Right atrium auricular region (tissue), 2 donors: ENCODE data around the gene CC2D2A. TPM values are rescaled to one million over a fixed set of nuclear protein-coding genes. Genes with fewer than 3 reads are reported as not detected.

Source experiments
- DNase-seq: peaks from one replicate; pipeline ENCODE4 v3.0.0-alpha.2; 2019; ENCODE audit warnings: low spot score
- H3K27ac ChIP-seq, 2 donors: fragments of 200-600 bp; sonication (generic); 1 replicate in 1 of 2; 2 replicates in 1 of 2; pipeline ENCODE4 v1.5.1; 2016 to 2019
- H3K27me3 ChIP-seq, 2 donors: fragments of 200-600 bp; sonication (generic); one replicate each; pipeline versions ENCODE4 v1.5.1 to v1.6.0; 2017 to 2019
- H3K36me3 ChIP-seq: fragments of 200-600 bp; sonication (generic); one replicate; pipeline ENCODE4 v1.5.1; 2016
- H3K4me1 ChIP-seq, 2 donors: fragments of 200-600 bp; sonication (generic); one replicate each; pipeline versions ENCODE4 v1.5.1 to v1.6.0; 2017 to 2019
- H3K4me3 ChIP-seq, 2 donors: fragments of 200-600 bp; sonication (generic); 1 replicate in 1 of 2; 2 replicates in 1 of 2; pipeline ENCODE4 v1.5.1; 2017 to 2019; ENCODE audit warnings: mild to moderate bottlenecking in 1 of 2, moderate library complexity in 1 of 2
- H3K9me3 ChIP-seq, 2 donors: fragments of 200-600 bp; sonication (generic); one replicate each; pipeline ENCODE4 v1.5.1; 2019
- total RNA-seq, 2 donors: library from RNA; depleted of rRNA; stranded (reverse); fragments of >200 nt; gene quantifications; one replicate each; pipeline ENCODE4 v1.1.0, GENCODE V29; 2016
- TF ChIP-seq, protein P1 (sequence below), 2 donors: fragments of 200-600 bp; sonication (generic); IDR thresholded peaks; one replicate each; pipeline ENCODE4 v1.5.1; 2019; ENCODE audit warnings: antibody characterized with exemption in 2 of 2

Gene CC2D2A
- total RNA-seq, 2 donors from 2014 or later, result 6.1 to 8.0 TPM

GRCh38 chr4:15504041-15504440 is 34.4 kb downstream of the CC2D2A start:
- TF ChIP-seq, protein P1, sequence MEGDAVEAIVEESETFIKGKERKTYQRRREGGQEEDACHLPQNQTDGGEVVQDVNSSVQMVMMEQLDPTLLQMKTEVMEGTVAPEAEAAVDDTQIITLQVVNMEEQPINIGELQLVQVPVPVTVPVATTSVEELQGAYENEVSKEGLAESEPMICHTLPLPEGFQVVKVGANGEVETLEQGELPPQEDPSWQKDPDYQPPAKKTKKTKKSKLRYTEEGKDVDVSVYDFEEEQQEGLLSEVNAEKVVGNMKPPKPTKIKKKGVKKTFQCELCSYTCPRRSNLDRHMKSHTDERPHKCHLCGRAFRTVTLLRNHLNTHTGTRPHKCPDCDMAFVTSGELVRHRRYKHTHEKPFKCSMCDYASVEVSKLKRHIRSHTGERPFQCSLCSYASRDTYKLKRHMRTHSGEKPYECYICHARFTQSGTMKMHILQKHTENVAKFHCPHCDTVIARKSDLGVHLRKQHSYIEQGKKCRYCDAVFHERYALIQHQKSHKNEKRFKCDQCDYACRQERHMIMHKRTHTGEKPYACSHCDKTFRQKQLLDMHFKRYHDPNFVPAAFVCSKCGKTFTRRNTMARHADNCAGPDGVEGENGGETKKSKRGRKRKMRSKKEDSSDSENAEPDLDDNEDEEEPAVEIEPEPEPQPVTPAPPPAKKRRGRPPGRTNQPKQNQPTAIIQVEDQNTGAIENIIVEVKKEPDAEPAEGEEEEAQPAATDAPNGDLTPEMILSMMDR (IDR thresholded peaks at IDR 0.05), result no peak
- no peaks in the 10 kb centered on the region for H3K27me3 ChIP-seq
- H3K36me3 ChIP-seq, result no peaks in the 10 kb centered on the region

DNA sequence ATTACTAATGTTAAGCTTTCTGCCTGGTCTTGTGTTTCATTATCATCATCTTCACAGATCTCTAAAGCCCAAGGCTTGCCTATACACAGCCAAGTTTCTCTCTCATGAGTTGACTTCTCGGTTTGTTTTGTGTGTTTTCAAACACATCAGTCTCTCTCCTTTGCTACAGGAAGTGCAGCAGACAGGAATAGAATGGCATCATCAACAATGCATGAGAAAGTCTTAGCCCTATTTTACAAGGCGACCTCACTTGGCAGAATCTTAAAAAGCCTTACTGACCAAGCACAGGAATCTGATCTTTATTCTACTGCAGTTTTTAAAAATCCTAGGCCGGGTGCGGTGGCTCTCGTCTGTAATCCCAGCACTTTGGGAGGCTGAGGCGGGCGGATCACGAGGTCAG is 36.8 kb downstream of the CC2D2A start:
- no peak overlapping the region for H3K4me3 ChIP-seq
- no peak for DNase-seq
- no peak overlapping the region for H3K27ac ChIP-seq
- H3K9me3 ChIP-seq, result no peaks in the 10 kb centered on the region
- no peaks in the 10 kb centered on the region for H3K4me1 ChIP-seq
- TF ChIP-seq, protein P1 (IDR thresholded peaks at IDR 0.05), result no peak
- H3K36me3 ChIP-seq, result peaks cover 10% of the 10 kb centered on the region
- no peaks in the 10 kb centered on the region for H3K27me3 ChIP-seq

More at GRCh38 chr4:15504041-15504440, 34.4 kb downstream of the CC2D2A start:
- Histone ChIP-seq H3K9me3 (no peaks in the 10 kb centered on the region), H3K4me1 (no peaks in the 10 kb centered on the region), H3K27ac (no peak overlapping the region), H3K4me3 (no peak overlapping the region)
- DNase-seq, result no peak

DNA sequence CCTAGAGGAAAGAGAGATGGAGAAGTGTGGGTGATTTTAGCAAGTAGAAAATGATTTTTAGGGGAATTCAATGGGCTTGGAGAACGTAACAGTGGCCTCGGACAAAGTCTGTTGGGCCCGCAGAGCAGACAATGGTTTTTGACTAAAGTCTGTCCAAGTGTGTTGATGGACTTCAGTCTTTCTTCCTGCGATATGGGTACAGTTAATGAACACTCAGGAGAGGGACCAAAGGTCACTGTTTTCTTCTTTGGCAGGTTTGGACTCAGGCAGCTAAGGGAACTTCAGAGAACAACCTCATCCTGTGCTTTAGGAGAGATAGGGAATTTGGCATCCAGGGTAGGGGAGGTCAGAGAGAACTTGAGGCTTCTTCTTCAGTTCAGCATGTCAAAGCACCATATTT is 38.0 kb downstream of the CC2D2A start:
- Histone ChIP-seq H3K4me1 (no peaks in the 10 kb centered on the region), H3K36me3 (peaks cover 10% of the 10 kb centered on the region), H3K9me3 (no peaks in the 10 kb centered on the region), H3K27me3 (no peaks in the 10 kb centered on the region), H3K27ac (no peak overlapping the region), H3K4me3 (no peak overlapping the region)
- TF ChIP-seq, protein P1 (IDR thresholded peaks at IDR 0.05), result no peak
- DNase-seq, result no peak

DNA sequence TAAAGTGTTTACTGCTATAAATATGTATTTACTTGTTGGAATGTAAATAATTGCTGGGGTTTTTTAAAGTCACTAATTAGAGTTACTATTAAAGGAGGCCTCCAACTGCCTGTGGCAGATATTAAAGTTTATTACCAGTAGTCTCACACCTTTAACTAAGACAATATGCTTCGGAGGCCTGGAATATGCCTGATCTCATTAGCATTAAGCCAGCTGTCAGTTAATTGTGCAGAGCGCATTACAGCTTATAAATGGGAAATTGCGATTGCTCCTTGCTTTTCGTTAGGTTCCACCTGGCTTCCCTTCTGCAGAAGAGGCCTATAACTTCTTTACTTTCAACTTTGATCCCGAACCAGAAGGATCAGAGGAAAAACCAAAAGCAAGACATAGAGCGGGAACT is 41.3 kb downstream of the CC2D2A start:
- Histone ChIP-seq H3K36me3 (peaks cover 14% of the 10 kb centered on the region), H3K27ac (no peak overlapping the region)

GRCh38 chr4:15513545-15513944 is 43.9 kb downstream of the CC2D2A start:
- Histone ChIP-seq H3K4me3 (no peak overlapping the region), H3K27me3 (no peaks in the 10 kb centered on the region), H3K9me3 (no peaks in the 10 kb centered on the region), H3K4me1 (no peaks in the 10 kb centered on the region), H3K36me3 (peaks cover 26% of the 10 kb centered on the region), H3K27ac (no peak overlapping the region)
- TF ChIP-seq, protein P1 (IDR thresholded peaks at IDR 0.05), result peak in 1 of 2 donors; percentile 14
- no peak for DNase-seq

More for the DNA sequence above, 41.3 kb downstream of the CC2D2A start:
- Histone ChIP-seq H3K9me3 (no peaks in the 10 kb centered on the region), H3K4me1 (no peaks in the 10 kb centered on the region), H3K27me3 (no peaks in the 10 kb centered on the region), H3K4me3 (no peak overlapping the region)
- DNase-seq, result no peak
- TF ChIP-seq, protein P1 (IDR thresholded peaks at IDR 0.05), result no peak

GRCh38 chr4:15515106-15515505 is 45.4 kb downstream of the CC2D2A start:
- TF ChIP-seq, protein P1 (IDR thresholded peaks at IDR 0.05), result no peak

More at GRCh38 chr4:15515106-15515505, 45.4 kb downstream of the CC2D2A start:
- no peak for DNase-seq
- no peaks in the 10 kb centered on the region for H3K4me1 ChIP-seq
- H3K27me3 ChIP-seq, result no peaks in the 10 kb centered on the region
- H3K4me3 ChIP-seq, result no peak overlapping the region
- peaks cover 26% of the 10 kb centered on the region for H3K36me3 ChIP-seq
- no peak overlapping the region for H3K27ac ChIP-seq
- no peaks in the 10 kb centered on the region for H3K9me3 ChIP-seq
